Dedifferentiated amniotic fluid mesenchymal stem cell (primary cell): ENCODE data around the gene DAPK1.

Experiments used
- DNase-seq: peaks from one replicate; pipeline ENCODE4 v3.0.0-alpha.2; 2016; ENCODE audit errors: extremely low spot score

DAPK1 gene

GRCh38 chr9:87643778-87644570 is 146.3 kb downstream of the DAPK1 start:
- DNase-seq: no peak

GRCh38 chr9:87644659-87645058 is 147.0 kb downstream of the DAPK1 start:
- no peak for DNase-seq

- DNase-seq: no peak
Measured at GRCh38 chr9:87646546-87646945, 148.9 kb downstream of the DAPK1 start.

- no peak for DNase-seq
Measured at GRCh38 chr9:87647114-87647513, 149.4 kb downstream of the DAPK1 start.

GRCh38 chr9:87648606-87649005 is 150.9 kb downstream of the DAPK1 start:
- no peak for DNase-seq

GRCh38 chr9:87650611-87651295 is 153.1 kb downstream of the DAPK1 start:
- DNase-seq: no peak

GRCh38 chr9:87651431-87651830 is 153.8 kb downstream of the DAPK1 start:
- DNase-seq: no peak

GRCh38 chr9:87653941-87654340 is 156.3 kb downstream of the DAPK1 start:
- DNase-seq: no peak

GRCh38 chr9:87655731-87656130 is 158.1 kb downstream of the DAPK1 start:
- no peak for DNase-seq

- peak; percentile 36 for DNase-seq
Measured at GRCh38 chr9:87656485-87656884, 158.8 kb downstream of the DAPK1 start.

- no peak for DNase-seq
Measured at GRCh38 chr9:87657190-87657589, 159.5 kb downstream of the DAPK1 start.

GRCh38 chr9:87657893-87658292 is 160.2 kb downstream of the DAPK1 start:
- DNase-seq: no peak

- DNase-seq: no peak
Measured at GRCh38 chr9:87658511-87658910, 160.8 kb downstream of the DAPK1 start.

GRCh38 chr9:87659534-87660419 is 162.1 kb downstream of the DAPK1 start:
- DNase-seq: no peak

- DNase-seq: no peak
Measured at GRCh38 chr9:87661241-87661640, 163.6 kb downstream of the DAPK1 start.

GRCh38 chr9:87662808-87663528 is 165.3 kb downstream of the DAPK1 start:
- DNase-seq: peak; percentile 45

GRCh38 chr9:87663556-87663955 is 165.9 kb downstream of the DAPK1 start:
- DNase-seq: no peak

- DNase-seq: no peak
Measured at GRCh38 chr9:87664153-87665060, 166.7 kb downstream of the DAPK1 start.

GRCh38 chr9:87665505-87665904 is 167.8 kb downstream of the DAPK1 start:
- no peak for DNase-seq

- DNase-seq: no peak
Measured at GRCh38 chr9:87667164-87667738, 169.6 kb downstream of the DAPK1 start.
